ENCODE data around the gene C20orf141. TPM values are rescaled to one million over a fixed set of nuclear protein-coding genes. Genes with fewer than 3 reads are reported as not detected.
"Not testable (repeated sequence)": the region's sequence is repeated elsewhere in the genome, so short reads cannot be mapped to it uniquely, and the experiment has no call there.

The C20orf141 gene, protein sequence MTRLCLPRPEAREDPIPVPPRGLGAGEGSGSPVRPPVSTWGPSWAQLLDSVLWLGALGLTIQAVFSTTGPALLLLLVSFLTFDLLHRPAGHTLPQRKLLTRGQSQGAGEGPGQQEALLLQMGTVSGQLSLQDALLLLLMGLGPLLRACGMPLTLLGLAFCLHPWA
- total RNA-seq (2014; rRNA removed; shearing (Covaris generic); ENCODE audit: low replicate concordance): not detected in 2 replicates

DNA sequence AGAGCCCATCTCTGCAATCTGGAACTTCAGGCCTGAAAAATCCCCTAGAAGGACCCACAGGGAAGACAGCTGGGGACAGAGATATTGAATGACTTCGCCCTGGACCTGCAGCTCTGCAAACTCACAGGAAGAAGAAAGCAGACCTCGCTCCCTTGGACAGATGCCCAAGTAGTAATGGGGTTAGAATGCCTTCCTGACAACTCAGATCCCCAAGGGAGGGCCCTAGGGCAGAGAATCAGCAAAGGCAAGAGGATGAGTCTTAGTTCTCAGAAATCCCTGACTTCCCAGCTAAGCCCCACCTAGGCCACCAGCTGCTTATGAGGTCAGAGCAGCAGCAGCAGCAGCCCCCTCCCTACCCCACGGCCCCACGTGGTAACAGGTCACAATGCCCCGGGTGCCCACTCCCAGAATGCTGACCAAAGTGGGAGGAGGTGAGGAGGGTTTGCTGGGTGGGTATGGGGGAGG, at the start of gene C20orf141:
C20orf141 (plus strand) TSS at position 401 of the 465 bp plus-strand sequence. CDS start 198 bp downstream, outside the sequence.
- peak; percentile 67 for DNase-seq (ENCODE audit: low read depth)
- in situ Hi-C loops (cut with HindIII; ENCODE audit: low pct_unique_long_range_greater_than_20kb, low sequenced_read_pairs): no loop called here

DNA sequence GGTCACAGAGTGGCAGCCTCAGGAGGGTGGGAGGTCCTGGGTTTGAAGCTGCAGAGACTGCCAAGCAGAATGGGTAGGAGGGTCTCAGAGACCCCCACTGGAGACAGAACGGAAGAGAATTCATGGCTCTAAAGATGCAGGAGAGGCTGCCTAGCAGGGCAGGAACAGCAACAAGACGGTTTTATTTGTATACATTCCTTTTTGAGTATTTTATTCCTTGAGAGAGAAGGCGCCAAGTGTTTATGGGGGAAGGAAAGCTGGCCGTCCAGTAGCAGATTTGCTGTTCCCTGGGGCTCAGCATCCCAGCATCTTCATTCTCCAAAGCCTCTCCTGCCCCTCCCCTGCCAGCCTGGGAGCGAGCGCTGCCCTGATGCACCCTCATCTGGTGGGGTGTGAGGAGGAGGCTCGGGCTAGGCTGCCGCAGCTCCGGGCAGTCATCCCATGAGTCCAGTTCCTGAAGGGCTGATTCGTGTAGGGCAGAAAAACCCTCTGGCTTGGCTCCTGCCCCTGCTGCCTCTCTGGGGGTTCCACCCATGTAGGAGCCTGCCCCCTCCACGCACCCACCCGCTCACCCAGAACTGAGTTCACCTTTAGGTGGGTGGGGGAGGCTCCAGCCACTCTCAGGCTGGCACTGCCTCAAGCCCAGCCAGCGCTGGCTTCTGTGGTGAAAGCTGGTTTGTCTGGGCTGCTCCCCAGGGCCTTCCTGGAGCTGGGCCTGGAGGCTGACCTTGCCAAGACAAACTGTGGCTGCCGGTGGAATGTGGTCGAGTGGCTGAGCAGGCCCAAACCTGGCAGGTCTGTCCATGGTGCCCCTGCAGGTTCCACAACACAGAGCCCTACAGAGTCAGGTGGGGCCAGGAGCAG, 46.8 kb upstream of the C20orf141 start:
- no peak for DNase-seq (ENCODE audit: low read depth)
- in situ Hi-C loops (cut with HindIII; ENCODE audit: low pct_unique_long_range_greater_than_20kb, low sequenced_read_pairs): no loop called here

DNA sequence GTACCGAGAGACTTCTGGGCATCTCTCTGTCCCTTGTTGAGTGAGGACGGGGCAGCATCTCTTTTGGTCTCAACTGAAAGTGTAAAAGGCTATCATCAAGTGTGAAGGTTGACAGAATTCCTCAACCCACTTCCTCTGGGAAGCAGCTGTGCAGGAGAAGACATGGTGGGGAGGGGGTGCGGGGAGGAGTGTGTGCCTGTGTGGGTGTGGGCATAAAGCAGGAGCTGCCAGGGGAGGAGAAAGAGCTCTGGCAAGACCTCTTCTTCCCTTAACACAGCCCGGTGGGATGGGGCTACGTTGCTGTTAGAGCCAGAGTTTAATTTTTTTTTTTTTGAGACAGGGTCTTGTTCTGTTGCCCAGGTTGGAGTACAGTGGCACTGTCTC, 46.2 kb upstream of the C20orf141 start:
- no peak for DNase-seq (ENCODE audit: low read depth)
- in situ Hi-C loops (cut with HindIII; ENCODE audit: low pct_unique_long_range_greater_than_20kb, low sequenced_read_pairs): no loop called here

DNA sequence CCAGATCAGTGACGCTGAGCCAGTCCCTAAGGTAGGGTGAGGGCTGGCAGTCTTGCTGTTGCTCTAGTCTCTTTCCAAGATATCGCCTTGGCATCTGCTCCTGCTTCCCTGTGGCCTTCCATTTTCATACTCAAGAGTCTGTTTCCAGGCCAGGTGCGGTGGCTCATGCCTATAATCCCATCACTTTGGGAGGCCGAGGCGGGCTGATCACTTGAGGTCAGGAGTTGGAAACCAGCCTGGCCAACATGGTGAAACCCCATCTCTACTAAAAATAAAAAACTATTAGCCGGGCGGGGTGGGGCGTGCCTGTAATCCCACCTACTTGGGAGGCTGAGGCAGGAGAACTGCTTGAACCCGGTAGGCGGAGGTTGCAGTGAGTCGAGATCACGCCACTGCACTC, 44.7 kb upstream of the C20orf141 start:
- in situ Hi-C loops (cut with HindIII; ENCODE audit: low pct_unique_long_range_greater_than_20kb, low sequenced_read_pairs); DNase-seq (ENCODE audit: low read depth): not testable (repeated sequence)

DNA sequence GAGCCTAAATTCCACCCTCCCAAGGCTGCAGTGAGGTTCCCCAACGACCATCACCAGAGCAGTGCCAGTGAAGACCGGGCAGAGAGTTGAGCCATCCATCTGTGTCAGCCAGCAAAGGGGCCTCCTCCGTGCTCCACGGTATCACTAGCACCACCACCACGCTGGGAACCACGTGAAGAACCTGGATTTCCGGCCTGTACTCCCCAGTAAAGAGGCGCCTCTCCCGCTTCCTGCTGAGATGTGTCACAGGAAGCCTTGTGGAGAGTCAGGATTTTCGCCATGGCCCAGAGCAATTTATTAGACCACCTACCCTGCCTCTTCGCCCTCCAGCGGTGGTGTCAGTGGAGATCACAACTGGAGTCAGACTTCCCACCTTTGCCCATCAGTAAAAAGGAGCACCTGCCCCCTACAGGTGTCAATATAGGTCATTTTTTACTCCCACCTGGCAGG, 43.1 kb upstream of the C20orf141 start:
- DNase-seq (ENCODE audit: low read depth): no peak
- in situ Hi-C loops (cut with HindIII; ENCODE audit: low pct_unique_long_range_greater_than_20kb, low sequenced_read_pairs): no loop called here

DNA sequence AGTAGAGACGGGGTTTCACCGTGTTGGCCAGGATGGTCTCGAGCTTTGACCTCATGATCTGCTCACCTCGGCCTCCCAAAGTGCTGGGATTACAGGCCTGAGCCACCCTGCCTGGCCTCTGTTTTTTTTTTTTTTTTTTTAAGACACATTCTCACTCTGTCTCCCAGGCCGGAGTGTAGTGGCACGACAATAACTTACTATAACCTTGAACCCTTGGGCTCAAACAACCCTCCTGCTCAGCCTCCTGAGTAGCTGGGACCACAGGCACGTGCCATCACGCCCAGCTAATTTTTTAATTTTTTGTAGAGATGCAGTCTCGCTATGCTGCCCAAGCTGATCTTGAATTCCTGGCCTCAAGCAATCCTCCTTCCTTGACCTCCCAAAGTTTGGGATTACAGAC, 41.0 kb upstream of the C20orf141 start:
- in situ Hi-C loops (cut with HindIII; ENCODE audit: low pct_unique_long_range_greater_than_20kb, low sequenced_read_pairs): no loop called here
- no peak for DNase-seq (ENCODE audit: low read depth)

DNA sequence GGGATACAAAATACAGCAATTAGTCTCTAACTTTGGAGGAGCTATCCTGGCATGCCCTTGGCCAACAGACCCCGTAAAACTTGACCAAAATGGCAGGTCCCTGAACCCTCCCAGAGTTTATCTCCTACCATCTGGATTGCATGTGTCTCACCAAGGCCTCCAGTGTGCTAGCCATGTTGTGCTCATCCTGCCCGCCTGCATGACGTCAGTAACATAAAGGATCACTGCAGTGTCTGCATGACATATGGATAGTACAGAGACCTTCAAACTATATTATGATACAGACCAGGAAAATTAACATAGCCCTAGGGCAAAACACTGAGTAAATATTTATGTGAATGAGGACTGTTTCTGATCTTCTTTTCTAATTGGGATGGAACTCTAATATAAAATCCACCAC, 39.6 kb upstream of the C20orf141 start:
- in situ Hi-C loops (cut with HindIII; ENCODE audit: low pct_unique_long_range_greater_than_20kb, low sequenced_read_pairs): no loop called here
- no peak for DNase-seq (ENCODE audit: low read depth)

DNA sequence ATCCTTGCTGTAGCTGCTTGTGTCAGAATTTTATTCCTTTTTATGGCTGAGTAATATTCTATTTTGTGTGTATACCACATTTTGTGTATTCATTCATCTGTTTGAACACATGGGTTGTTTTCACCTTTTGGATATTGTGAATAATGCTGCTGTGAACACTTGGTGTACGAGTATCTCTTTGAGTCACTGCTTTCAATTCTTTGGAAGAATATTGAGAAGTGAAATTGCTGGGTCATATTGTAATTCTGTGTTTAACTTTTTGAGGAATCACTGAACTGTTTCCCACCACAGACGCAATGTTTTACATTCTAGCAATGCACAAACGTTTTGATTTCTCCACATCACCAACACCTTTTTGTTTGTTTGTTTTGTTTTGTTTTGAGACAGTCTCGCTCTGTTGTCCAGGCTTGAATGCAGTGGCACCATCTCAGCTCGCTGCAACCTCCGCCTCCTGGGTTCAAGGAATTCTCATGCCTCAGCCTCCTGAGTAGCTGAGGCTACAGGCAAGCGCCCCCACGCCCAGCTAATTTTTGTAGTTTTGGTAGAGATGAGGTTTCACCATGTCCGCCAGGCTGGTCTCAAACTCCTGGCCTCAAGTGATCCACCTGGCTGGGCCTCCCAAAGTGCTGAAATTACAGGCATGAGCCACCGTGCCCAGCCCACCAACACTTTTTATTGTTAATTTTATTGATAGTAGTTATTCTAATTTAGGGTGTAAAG, 36.0 kb upstream of the C20orf141 start:
- no peak for DNase-seq (ENCODE audit: low read depth)
- in situ Hi-C loops (cut with HindIII; ENCODE audit: low pct_unique_long_range_greater_than_20kb, low sequenced_read_pairs): no loop called here

DNA sequence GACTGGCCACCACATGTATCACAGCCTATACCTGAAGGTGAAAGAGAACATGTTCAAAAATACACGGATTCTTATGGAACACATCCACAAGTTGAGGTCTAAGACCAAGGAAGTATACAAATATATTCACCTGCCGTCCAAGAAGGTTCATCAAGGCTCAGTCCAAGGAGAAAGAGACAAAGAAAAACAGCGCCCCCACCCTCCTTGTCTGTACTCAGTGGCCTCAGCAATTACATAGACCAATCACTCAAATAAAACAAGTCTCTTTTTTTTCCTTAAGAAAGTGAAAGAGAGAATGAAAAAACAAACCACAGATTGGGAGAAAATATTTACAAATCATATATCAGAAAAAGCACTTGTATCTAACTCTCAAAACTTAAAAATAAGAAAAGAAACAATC, 33.8 kb upstream of the C20orf141 start:
- DNase-seq (ENCODE audit: low read depth): no peak
- in situ Hi-C loops (cut with HindIII; ENCODE audit: low pct_unique_long_range_greater_than_20kb, low sequenced_read_pairs): no loop called here

DNA sequence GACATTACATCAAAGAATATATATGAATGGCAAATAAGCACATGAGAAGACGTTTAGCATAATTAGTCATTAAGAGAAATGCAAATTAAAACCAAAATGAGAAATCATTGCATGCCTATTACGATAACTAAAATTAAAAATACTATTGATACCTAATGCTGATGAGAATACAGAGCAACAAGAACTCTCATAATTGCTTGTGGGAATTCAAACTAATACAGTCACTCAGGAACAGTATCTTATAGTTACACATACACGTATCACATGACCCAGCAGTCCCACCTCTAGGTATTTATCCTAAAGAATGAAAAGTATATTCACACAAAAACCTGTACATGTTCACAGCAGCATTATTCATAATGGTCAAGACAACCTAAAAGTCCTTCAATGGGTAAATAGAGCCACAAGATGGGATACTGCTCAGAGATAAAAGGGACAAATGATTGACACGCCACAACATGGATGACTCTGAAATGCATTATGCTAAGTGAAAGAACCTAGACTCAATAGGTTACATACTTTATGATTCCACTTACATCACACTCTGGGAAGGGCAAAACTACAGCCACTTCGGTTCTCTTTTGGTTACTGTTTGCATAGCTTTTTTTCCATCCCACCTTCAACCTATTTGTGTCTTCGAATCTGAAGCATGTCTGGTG, 30.8 kb upstream of the C20orf141 start:
- in situ Hi-C loops (cut with HindIII; ENCODE audit: low pct_unique_long_range_greater_than_20kb, low sequenced_read_pairs): no loop called here
- no peak for DNase-seq (ENCODE audit: low read depth)

DNA sequence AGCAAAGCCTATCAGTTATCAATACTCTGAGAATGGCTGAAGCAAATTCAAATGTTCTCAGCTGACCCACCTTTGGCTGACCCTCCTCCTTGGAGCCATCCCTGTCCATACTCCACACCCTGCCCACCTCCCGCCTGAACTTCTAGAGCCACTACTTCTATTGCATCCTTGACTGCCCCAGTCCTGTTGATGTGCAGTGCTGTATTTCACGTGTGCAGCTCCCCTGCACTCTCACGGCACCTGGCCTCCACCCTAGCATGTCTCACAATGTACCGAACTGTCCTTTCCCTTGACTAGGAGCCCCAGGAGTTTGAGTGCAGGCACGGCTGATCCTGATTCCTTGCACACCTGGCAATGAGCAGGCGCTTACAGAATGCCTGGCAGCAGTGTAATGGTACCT, 21.3 kb upstream of the C20orf141 start:
- in situ Hi-C loops (cut with HindIII; ENCODE audit: low pct_unique_long_range_greater_than_20kb, low sequenced_read_pairs): no loop called here
- no peak for DNase-seq (ENCODE audit: low read depth)

DNA sequence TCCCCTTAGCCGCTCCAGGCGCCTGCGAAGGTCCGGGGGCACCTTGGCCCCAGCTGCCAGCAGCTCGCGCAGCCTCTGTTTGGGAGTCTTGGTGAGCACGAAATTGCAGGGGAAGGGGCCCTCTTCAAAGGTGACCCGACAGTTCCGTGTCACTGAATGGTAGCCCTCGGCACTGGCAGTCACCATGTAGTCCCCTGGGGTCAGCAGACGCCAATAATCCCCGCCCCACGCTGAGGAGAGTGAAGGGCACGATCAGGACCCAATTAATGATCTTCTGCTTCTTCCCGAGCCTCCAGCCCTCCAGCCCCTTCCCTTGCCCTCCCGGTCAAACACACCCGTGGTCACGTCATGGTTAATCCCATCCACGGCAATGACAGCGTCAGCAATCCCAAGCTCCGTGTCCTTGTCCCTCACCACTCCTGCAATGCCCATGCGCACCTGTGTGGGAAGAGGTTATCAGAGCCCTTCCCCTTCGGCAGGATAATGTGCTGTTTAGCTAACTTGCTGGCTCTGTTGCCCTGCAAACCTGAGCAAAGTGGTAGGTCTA, 20.5 kb upstream of the C20orf141 start:
- in situ Hi-C loops (cut with HindIII; ENCODE audit: low pct_unique_long_range_greater_than_20kb, low sequenced_read_pairs): no loop called here
- DNase-seq (ENCODE audit: low read depth): no peak

DNA sequence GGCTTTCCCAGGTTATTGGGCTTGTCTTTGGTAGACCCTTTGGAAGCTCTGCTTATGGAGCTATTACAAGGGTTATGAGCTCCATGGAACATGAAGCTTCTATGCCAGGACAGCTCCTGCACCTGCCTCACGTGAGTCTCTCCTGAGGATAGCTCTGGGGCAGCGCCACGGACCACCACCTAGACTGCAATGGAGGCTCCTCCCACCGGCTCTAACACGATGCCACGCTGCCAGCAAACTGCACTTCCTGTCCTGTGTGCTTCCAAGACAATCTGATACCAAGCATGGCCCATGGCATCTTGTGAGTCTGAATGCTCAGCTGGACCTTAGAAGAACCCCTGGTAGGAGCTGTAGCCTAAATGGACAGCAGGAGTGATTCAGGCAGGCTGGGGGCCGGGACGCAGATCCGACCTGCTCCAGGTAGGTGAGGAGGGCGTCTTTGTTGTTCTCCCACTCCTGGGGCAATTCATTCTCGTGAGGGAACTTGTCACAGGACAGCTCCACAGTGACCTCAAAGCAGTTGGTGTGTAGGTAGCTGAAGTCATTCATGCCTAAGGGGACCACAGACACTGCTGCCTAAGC, 19.8 kb upstream of the C20orf141 start:
- no peak for DNase-seq (ENCODE audit: low read depth)
- in situ Hi-C loops (cut with HindIII; ENCODE audit: low pct_unique_long_range_greater_than_20kb, low sequenced_read_pairs): no loop called here

DNA sequence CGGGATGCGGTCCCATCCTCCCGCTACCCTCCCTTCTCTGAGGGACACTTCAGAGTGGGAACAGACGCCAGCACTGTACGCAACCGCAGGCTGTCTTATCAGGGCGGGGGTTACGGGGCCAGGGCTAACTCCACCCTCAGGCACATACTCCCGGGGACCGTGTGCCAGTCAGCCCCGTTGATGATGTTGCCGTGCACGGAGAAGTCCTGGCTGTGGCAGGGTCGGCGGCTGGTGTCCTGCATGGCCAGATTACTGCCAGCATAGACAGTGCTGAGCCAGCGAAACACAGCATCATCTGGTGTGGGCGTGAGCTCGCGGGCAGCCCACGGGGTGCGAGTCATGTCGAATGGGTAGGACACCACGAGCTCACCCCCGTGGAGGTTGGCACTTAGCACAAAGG, 19.3 kb upstream of the C20orf141 start:
- in situ Hi-C loops (cut with HindIII; ENCODE audit: low pct_unique_long_range_greater_than_20kb, low sequenced_read_pairs): no loop called here
- DNase-seq (ENCODE audit: low read depth): no peak

DNA sequence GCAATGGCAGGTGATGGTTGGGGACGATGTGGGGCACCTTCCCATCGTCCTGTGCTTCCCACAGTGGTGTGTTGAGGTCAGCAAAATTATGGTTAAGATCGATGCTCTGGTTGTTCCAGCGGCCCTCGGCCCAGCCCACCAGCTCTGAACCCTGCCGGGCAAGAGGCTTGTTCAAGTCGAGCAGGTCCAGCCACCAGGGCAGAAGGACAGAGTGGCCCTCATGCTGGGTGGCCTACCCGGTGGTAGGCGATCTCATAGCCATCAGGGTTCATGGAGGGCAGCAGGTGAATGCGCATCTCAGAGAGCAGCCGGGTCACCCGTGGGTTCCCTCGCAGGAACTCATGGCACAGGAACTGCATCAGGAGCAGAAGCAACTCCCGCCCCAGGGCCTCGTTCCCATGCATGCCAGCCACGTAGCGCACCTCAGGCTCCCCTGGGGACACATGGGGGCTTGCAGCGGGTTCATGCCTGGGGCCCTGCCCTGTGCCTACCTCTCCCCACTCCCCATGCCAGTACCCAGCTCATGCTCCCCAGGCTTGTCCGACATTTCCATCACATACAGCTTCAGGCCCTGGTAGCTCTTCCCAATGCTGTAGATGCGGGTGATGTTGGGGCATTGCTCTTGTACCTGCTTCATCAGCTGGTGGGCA, 18.7 kb upstream of the C20orf141 start:
- no peak for DNase-seq (ENCODE audit: low read depth)
- in situ Hi-C loops (cut with HindIII; ENCODE audit: low pct_unique_long_range_greater_than_20kb, low sequenced_read_pairs): no loop called here

DNA sequence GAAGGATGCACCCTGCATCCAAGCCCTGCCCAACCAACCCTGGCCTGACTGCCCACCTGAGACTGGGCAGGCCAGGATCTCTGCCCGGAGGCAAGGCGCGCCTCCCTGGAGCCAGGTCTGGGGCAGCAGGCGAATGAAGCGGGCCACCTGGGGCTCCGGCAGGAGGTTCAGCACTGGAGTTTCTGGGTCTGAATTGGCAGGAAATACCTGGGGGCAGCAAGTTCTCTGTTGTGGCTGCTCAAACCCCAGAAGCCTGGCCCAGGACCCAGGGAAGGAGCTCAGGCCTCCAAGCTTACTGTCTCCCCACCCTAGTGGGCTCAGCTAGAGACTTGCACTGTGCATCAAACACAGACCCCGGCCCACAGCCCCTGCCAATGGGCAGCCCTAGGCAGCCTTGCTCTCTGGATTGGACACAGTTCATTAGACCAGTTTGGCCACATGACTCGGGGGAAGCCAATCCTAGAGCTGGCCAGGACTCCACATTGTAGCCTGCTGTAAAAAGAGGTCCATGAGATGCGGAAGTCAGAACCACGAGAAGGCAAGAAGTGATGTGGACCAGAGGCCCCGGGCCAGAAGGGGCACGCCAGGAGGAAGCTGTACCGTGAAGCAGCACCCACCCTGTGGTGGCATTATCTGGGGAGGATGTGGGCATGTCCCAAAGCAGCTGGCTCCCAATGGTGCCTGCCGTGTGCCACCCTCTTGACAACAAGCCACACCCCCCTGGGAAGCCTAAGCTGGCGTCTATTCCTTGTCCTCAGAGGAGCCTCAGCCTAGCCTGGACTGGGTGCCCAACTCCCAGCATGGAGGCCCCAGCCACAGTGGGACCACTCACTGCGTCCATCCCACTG, 17.4 kb upstream of the C20orf141 start:
- no peak for DNase-seq (ENCODE audit: low read depth)
- in situ Hi-C loops (cut with HindIII; ENCODE audit: low pct_unique_long_range_greater_than_20kb, low sequenced_read_pairs): no loop called here
